ENCODE data around the gene HDLBP.

The HDLBP gene

GRCh38 chr2:241227594-241227993, 87.9 kb downstream of the HDLBP start:
- DNase-seq = no peak

DNA sequence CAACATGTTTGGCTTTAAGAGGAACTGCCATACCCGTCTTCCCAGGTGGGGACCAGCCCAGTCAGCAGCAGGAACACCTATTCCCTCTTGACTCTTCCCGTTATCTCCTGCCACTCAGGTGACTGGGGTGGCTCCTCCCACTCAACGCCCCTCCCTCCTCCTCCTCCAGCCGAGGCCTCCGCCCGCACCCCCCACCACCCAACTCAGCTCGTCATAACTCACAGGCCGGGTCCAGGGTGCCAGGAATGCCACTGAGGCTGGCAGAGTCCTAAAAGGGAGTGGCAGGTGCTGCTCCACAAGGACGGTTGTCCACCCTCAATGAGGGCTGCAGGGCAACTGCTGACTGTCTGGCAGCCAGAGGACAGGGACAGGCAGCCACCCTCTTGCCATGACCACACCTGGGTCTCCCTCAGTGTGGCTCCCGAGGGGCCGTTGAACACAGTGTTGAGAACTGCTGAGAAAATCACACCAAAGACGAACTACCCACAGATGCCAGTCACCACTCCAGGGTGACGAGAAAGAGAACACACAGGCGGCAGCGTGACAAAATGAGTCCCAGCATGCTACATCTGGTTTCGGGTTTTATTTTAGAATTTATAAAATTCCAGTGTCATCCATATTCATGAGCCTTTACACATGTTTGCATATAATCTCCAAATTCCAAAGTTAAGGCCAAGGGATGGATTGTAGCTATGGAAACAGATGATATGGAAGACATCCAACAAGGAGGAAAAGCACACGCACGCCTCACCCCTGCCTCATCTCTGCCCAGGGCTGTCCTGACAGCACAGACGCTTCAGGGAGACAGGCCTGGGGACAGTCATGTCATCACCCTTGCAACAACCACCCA, 88.5 kb downstream of the HDLBP start:
- no peak for DNase-seq

DNA sequence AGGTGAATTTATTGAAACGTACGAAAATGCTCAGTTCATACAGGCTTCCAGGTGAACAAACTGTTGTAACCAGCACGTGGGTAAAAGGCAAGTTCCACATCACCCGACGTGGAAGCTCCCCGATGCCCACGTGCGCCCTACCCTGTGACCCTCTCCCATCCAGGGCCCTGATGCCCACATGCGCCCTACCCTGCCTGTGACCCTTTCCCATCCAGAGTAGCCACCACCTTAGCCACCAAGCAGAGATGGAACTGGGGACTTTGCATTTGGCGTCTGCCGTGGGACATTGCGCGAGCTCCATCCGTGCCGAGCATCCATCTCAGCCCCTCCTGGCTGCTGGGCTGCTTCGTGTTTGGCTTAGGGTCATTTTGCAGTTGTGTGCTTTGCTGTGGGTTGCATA, 89.5 kb downstream of the HDLBP start:
- no peak for DNase-seq

DNA sequence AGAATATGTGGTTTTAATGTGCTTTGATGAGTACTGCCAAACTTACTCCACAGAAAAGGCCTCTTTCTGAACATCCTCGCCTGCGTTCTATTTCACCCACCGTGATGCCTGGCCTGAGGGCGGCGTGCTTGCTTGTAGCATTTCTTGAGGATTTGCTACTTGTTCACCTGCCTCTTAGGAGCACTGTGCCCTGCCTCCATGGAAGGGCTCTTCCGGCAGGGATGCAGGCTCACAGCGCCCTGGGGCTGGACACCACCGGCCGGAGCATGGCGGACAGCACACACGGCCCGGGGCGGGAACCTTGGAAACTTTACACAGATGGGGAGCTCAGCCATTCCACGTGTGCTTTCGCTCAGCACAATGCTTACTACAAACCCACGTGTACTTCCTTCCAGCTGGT, 89.9 kb downstream of the HDLBP start:
- DNase-seq = no peak

- no peak for DNase-seq
These were observed 90.5 kb downstream of the HDLBP start for GRCh38 chr2:241224851-241225438.

DNA sequence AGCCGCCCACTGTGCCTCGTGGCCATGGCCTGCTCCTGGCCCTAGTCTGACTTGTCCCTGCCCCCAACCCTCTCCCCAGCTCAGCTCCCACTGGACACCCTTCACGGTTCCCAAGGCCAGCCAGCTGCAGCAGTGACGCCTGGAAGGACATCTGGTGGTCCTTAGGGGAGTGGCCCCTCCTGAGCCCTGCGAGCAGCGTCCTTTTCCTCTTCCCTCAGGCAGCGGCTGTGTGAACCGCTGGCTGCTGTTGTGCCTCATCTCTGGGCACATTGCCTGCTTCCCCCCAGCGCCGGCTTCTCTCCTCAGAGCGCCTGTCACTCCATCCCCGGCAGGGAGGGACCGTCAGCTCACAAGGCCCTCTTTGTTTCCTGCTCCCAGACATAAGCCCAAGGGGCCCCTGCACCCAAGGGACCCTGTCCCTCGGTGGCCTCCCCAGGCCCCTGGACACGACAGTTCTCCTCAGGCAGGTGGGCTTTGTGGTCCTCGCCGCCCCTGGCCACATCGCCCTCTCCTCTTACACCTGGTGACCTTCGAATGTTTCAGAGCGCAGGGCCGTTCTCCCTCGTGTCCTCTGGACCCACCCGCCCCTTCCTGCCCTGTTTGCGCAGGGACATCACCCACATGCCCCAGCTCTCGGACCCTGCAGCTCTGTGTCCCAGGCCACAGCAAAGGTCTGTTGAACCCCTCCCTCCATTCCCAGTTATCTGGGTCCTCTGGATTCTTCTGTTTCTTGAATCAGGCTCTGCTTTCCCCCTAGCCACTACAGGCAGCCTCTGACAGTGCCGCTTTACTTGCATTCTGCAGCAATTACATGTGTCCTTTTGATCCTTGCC, 91.2 kb downstream of the HDLBP start:
- no peak for DNase-seq

GRCh38 chr2:241223211-241224017, 92.1 kb downstream of the HDLBP start:
- DNase-seq = no peak

DNA sequence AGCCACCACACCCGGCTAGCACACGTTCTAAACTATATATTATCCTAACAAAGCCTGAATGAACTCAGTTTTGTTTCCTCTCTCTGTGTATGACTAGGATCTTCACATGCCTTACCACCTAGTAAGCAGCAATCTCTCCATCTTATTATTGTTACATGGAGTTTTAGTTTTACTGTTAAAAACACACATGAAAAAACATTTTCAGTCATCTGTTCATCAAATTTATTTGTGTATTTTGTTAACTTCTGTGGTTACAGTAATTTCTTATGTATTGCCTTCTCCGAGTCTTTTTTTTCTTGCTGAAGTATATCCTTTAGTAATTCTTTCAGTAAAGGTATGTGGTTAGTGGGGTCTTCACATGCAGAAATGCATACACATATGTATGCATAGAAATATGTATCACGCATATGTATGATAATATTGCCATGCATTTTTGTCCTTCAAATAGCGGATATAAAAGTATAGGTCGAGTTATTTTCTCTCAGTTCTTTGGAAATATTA, 95.6 kb downstream of the HDLBP start:
- DNase-seq = no peak

DNA sequence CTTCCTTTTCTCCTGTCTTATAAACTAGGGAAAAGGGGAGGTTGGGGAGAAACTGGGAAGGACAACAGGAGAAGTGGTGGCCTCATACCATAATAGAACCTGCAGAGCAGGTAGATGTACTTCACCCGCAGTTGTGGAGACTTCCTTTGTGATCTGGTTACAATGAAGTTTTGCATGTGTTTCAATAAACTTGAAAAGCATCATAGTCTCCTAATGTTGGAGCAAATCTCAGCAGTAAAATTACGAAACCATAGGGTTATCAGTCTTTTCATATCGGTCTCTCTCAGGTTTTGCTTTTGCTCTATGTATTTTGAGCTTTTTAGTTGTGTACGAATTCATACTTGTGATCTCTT, 96.5 kb downstream of the HDLBP start:
- DNase-seq = no peak

DNA sequence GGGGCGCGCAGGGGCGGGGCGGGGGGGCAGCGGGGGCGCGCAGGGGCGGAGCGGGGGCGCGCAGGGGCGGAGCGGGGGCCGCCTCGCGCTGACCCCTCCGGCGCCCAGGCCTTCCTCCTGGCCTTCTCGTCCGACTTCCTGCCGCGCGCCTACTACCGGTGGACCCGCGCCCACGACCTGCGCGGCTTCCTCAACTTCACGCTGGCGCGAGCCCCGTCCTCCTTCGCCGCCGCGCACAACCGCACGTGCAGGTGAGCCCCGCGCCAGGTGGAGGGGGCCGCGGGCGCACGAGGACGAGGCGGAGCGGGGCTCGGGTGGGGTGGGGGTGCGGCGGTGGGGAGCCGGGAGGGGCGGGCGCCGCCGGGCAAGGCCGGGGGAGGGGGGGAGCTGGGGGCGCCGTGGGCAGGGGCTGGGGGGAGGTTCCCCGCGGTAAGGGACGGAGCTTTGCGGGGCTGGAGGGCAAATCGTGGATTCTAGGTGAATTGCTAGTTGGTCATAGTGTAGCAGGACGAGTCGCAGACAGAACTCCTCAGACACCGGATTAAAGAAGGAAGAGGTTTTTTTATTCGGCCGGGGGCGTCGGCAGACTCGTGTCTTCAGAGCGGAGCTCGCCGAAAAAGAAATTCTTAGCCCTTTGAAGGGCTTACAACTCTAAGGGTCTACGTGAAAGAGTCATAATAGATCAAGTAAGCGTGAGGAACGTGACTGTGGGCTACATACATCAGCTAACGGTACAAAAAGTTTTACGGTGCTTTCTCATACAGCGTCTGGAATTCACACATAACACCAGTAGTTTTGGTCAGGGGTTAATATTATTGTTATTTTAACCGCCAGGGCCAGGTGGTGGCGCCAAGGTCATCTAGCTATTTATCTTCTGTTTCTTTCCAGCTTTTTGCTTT, 97.1 kb downstream of the HDLBP start:
- DNase-seq = peak; percentile 61

GRCh38 chr2:241217320-241218031, 98.0 kb downstream of the HDLBP start:
- peak; percentile 71 for DNase-seq

DNA sequence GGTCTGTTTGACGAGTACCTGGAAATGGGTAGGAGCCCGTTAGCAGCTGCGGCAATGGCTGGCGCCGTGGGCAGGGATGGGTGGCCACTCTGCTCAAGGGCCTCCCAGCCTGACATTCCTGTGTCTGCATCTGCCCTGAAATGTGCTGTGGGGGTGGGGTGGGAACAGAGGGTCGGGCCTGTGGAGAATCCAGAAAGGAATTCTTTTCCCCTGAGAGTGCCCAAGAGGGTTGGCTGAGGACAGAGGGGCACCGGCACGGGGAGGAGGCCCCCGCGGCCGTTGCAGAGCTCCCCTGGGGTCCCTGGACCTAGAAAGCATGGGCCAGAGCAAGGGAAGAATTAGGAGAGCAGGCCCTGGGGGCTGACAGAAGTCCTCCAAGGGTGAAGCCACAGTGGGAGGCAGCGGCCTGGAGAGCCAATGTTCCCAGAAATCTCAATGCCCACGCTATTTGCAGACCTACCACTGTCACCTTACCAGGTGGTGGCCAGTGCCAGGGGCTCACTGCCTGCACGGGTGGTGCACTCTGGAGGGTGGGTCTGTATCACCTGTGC, 99.2 kb downstream of the HDLBP start:
- DNase-seq = no peak

- peak; percentile 65 for DNase-seq
These were observed 100.1 kb downstream of the HDLBP start for GRCh38 chr2:241215421-241215820.

- DNase-seq = no peak
These were observed 100.7 kb downstream of the HDLBP start for GRCh38 chr2:241214766-241215165.

DNA sequence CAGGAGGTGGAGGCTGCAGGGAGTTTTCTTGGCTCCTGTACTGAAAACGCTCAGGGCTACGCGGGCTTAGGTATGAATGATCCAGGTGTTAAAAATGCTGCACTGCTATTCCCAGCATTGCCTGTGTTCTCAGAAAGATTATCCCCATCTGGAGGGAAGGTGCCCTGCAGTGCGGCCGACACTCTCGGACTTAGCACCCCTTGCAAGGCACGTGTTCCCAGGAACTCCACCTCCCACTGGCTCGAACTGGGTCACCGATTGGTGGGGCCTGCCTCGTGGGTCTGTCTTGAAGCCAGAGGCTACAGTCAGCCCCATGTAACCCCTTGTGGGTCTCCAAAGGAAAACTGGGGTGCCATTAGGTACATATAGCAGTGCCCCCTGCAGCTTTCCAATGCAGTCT, 101.3 kb downstream of the HDLBP start:
- no peak for DNase-seq

- DNase-seq = no peak
These were observed 101.9 kb downstream of the HDLBP start for GRCh38 chr2:241213567-241213966.

DNA sequence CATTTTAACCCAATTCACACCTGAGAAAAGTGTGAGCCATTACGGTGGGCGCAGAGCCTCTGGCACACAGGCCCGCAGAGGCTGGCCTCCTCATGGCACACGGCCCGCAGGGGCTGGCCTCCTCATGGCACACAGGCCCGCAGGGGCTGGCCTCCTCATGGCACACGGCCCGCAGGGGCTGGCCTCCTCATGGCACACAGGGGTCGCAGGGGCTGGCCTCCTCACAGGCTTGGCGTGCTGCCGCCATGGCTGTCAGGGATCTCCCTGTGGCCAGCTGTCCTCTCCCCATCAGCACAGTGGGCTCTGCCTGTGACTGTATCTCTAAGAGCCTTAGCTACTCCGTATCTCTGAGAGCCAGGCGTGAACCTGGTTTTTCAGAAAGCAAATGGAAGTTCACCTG, 102.4 kb downstream of the HDLBP start:
- DNase-seq = no peak

DNA sequence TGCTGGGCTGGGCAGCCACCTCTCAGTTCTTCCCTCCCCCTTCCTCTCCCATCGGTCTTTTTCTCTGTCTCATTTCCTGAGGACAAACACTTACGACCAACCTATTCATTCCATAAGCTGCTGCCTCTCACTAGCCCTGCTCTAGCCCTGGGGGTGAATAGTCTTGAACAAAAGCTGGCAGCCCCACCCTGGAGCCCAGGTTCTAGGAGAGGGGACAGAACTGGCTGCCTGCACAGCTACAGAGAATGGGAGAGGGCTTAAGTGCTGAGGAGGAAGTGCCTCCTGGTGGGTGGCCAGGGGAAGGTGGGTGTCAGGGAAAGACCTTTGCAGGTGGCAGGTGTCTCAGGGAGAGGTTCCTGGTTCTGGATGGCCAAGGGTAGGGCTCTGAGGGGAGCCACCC, 104.2 kb downstream of the HDLBP start:
- no peak for DNase-seq

GRCh38 chr2:241209271-241209670, 106.2 kb downstream of the HDLBP start:
- DNase-seq = no peak

- no peak for DNase-seq
These were observed 107.4 kb downstream of the HDLBP start for GRCh38 chr2:241208058-241208457.

DNA sequence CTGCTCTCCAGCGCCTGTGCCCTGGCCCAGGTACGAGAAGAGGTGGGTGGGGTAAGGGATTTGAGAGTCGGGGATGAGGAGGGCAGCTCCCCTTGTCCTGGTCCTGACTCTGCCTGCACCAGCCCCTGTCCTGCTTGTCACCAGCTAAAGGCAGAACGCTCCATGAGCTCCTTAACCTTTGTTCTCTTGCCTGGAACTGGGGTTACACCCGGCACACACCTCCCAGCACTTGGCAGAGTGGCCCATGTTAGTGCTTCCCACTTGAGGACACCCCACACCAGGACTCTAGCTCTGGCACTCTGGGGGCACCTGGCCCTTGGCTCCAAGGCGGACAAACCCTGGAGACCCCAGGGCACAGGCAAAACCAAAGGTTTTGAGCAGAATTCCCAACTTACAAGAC, 107.8 kb downstream of the HDLBP start:
- DNase-seq = no peak
